GM18951 (cell line): ENCODE data around the gene TMEM154.

Source experiments
- POLR2A ChIP-seq: IDR thresholded peaks from 4 replicates; pipeline ENCODE4 v1.6.1; 2011; ENCODE audit warnings: mild to moderate bottlenecking; ENCODE audit not compliant: insufficient read length, insufficient read depth; ENCODE audit errors: extremely low read depth
- in situ Hi-C: fragments of 300-500 bp; cut with MboI; formaldehyde crosslinking; loops from one replicate; pipeline ENCODE4 v1.12.0; 2022; ENCODE audit warnings: low sequenced_read_pairs, mixed read lengths, inconsistent platforms; ENCODE audit not compliant: unreplicated experiment

TMEM154 gene, protein sequence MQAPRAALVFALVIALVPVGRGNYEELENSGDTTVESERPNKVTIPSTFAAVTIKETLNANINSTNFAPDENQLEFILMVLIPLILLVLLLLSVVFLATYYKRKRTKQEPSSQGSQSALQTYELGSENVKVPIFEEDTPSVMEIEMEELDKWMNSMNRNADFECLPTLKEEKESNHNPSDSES

DNA sequence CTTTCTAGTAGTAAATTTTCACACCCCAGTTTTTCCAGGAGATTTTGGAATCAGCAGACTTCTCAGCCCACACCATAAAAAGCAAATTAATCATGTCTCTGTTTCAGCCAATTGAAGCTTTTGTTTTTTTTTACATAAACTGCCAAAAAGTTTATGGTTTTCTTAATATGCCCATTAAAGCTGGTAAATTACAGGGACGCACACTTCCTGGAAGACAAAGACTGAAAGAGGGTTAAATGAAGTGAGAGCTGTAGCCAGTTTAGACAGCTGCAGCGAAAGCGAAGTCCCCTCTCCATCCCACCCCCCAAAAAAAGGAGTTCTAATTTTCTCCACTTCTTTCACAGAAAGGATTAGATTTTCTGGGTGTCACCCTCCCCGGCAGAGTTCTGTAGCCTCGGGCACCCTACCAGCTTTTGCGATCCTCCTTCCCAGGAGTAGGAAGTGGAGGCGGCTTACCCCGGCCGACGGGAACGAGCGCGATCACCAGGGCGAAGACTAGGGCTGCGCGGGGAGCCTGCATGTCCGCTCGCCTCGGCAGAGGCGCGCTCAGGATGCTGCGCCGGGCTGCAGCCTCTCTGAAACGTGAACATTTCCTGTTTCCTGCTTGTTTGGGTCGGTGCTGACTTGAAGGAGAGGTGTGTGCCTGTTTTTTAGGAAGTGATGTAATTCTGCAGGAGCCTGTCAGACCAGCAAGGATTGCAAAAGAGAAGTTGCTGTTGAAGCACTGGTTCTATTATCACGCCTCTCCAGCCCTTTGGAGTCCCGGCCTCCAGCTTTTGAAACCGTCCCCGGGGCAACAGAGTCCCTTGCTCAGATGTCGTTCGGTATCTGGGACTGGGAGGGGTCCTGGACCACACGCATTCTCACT lies at the start of gene TMEM154:
TSS of gene TMEM154 (minus strand) at position 584 of the 868 bp plus-strand sequence. CDS start at position 520, 64 bp downstream.
- in situ Hi-C loops, result no loop called here
- TF ChIP-seq POLR2A, result peak; percentile 93

DNA sequence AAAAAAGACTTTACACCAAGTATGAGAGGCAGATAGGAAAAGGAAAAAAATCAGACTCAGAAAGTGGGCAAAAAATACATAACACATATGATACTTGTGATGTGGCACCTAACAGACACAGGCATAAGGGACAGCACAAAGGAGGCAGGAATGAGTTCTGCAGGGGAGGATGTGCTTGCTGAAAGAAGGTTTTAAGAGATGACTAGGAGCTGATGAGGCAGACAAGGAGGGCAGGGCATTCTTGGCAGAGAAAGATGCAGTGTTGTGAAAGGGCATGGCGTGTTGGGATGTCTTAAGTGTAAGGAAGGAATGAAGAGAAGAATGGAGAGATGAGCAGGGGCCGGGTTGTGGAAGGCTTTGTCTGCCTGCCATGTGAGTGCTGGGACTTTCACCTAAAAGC lies 49.7 kb upstream of the TMEM154 start:
- in situ Hi-C loops, result no loop called here
- no peak for TF ChIP-seq POLR2A

DNA sequence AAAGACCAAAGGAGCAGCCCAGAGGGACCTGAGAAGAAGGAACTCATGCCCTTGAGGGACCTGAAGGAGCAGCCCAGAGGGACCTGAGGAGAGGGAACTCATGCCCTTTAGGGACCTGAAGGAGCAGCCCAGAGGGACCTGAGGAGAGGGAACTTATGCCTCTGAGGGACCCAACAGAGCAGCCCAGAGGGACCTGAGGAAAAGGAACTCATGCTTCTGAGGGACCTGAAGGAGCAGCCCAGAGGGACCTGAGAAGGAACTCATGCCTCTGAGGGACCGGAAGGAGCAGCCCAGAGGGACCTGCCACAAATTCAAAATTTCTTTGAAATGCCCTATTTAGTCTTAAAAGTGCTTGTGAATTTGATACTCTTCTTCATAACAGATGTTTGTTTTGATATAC lies 48.5 kb upstream of the TMEM154 start:
- no peak for TF ChIP-seq POLR2A
- in situ Hi-C loops, result no loop called here

DNA sequence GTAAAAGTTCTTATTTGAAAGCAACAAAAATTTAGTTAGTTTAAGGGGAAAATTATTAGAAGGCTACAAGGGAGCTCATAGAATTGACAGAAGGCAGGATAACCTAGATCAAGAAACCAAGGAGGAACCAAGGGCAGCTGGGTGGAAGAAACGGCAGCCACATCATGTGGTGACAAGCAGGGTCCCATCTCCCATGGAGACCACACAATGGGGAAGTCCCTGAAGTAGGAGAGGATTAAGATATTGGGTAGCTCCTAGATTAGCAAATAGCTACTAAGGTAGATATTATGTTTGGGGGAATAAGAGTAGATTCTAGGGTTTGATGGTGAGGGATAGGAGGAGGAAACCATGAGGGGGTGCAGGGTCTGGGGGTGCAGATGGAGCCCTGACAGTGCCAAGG lies 48.0 kb upstream of the TMEM154 start:
- in situ Hi-C loops, result no loop called here
- no peak for TF ChIP-seq POLR2A

DNA sequence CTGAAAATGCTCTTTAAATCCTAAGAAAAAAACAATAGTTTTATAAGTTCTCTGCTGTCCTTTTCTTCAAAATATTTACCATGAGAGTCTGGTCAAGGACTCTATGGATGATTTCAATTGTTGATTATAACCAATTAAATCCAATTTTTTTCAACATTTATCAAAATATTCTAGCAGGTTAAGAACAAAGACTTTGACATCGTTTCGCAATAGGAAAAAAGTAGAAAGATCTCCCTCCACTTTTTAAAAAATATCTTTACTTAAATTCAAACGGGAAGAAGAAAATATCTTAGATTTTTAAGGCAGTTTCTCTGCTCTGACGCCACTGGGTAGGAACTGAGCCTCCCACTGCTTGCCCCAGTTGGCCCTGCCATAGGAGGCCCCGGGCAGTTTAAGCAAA lies 44.7 kb upstream of the TMEM154 start:
- in situ Hi-C loops, result no loop called here
- TF ChIP-seq POLR2A, result no peak

DNA sequence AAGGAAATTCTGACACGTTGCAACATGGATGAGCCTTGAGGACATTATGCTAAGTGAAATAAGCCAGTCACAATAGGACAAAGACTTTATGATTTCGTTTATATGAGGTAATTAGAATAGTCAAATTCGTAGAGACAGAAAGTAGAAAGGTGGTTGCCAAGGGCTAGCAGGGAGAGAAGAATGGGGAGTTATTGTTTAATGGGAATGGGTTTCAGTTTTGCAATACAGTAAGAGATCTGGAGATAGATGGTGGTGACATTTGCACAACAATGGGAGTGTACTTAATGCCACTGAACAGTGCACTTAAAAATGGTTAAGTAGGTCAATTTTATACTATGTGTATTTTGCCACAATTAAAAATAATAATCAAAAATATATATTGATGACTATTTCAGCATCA lies 43.4 kb upstream of the TMEM154 start:
- in situ Hi-C loops, result no loop called here
- TF ChIP-seq POLR2A, result no peak

DNA sequence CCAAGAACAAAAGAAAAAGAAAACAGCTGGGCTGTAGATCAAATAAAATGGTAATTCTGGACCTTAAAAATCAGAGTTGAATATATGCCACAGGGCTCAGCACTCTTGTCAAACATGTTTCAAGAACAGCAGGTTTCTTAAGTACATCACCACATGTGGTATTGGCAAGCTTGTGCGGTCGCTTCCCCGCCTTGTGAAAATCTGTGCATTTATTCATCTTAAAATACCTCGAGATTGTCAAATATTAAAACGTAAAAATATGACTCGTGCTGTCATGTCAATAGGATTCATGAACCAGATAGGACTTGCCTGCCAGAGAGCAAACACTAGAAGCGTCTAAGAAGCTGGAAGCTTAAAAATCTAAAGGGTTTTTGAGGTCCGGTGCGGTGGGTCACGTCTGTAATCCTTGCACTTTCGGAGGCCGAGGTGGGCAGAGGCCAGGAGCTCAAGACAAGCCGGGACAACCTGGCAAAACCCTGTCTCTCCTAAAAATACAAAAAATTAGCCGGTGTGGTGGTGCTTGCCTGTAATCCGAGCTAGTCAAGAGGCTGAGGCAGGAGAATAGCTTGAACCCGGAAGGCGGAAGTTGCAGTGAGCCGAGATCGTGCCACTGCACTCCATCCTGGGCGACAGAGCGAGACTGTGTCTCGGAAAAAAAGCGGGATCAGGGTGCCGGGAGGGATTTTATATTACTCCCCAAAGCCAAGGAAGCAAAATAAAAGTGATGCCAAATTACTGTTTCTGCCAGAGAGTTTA lies 40.2 kb upstream of the TMEM154 start:
- TF ChIP-seq POLR2A, result no peak
- in situ Hi-C loops, result no loop called here

DNA sequence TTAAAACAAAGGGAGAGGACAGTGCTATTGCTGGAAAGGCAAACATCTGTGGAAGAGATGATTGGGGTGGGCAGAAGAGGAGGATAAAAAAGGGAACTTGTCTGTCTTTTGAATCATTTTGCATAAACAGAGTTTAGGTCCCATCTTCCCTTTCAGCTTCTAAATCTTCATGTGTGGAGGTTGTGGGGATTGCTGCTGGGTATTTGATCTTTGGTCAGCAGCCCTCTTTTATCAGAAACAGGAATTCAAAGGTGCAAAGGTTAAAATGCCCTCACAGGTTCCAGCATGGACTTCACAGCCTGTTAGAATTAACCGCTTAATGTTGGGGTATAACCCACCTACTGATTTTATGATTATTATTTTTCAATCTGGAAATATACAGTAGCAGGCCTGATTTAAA lies 39.5 kb upstream of the TMEM154 start:
- TF ChIP-seq POLR2A, result no peak
- in situ Hi-C loops, result no loop called here

DNA sequence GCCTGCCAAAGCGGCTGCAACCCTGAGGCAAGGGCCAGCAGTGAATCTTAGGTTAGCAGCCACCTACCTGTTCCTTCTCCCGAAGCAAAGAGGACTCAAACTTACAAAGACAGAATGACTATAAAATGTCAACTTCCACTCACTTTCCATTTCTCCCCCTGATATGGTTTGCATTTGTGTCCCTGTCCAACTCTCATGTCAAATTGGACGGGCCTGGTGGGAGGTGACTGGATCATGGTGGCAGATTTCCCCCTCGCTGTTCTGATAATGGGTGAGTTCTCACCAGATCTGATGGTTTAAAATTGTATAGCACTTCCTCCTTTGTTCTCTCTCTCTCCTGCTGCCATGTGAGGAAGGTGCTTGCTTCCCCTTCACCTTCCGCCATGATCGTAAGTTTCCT lies 35.3 kb upstream of the TMEM154 start:
- TF ChIP-seq POLR2A, result no peak
- in situ Hi-C loops, result no loop called here

DNA sequence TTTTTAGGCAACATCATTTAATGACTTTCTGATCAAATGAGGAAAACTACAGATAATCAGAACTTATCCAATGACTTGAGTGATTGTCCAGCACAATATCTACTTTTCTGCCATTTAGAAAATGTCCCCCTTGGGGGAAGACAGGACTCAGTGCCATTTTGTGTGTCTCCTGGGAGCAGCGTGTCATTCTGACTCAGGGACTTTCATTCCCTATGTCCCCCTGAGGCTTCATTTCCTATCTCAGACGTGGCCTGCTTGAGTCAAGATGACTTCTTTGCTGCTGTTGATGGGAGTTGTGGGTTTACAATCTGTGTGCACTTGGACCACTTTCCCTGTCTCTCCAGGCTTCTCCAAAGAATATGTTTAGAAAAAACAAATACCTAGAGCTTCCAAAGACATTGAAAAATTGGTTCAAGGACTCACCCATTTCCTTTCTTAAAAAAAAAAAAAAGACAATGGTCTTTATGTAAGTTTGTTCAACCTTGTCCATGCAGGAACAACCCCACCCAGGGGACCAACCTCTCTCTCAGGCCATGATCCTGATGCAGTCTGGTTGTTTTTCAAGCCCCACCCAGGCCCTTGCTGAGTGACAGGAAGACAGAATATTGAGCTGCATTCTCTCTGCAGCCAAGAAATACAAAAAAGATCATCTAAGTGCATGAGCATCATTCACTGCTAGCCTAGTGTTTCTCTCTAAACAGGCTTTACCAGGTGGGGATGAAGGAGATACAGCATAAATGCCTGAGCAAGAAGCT lies 34.3 kb upstream of the TMEM154 start:
- no peak for TF ChIP-seq POLR2A
- in situ Hi-C loops, result no loop called here

DNA sequence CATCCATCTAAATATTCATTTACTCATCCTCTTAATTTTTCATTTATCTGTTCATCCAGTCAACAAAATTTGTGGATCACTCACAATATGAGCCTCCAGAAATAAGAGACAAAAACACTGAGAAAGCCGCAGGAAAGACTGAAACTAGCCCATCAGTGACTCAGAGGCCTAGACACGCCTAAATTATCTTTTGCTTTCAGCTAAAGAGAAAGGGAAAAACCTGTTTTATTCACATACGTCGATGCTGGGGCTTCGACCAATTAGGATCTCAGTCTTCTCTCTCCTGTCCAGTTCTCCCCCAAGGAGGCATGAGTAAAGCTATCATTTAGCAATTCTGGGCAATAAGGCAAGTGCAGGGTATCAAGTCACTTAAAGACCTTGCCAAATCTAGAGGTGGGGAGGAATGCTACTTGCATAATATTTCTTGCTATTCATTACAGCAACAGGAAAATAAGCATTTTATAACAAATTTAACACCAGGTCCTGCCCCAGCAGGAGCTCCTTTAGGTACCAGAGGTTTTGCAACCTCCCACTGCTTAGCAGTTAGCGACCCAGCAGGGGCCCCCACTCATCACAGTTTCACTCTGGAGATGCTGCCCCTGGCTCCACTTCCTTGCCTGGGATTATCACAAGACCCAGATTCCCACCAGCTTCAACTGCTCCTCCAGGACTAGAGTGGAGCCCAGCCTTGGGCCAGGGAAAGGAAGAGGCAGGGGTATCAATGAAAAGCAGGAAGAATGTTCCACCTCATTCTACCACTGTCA lies 30.1 kb upstream of the TMEM154 start:
- in situ Hi-C loops, result no loop called here
- TF ChIP-seq POLR2A, result no peak

DNA sequence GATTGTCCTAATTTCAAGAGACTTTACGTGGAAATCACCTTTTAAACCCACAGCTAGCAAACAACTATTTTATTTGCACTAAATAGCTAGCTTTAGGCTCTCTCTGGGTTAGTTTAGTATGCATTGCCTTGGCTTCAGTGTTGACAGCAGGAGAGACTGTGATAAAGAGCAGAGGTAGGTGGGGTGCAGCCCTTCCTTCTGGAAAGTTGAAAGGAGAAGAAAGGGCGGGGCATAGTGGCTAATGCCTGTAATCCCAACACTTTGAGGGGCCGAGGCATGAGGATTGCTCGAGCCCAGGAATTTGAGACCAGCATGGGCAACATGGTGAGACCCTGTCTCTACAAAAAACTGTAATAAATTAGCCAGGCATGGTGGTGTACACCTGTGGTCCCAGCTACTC lies 29.0 kb upstream of the TMEM154 start:
- TF ChIP-seq POLR2A, result no peak

More for the DNA sequence above, 29.0 kb upstream of the TMEM154 start:
- in situ Hi-C loops, result no loop called here
